B cell (primary cell): ENCODE results near the gene PRKAG2. TPM values are rescaled to one million over a fixed set of nuclear protein-coding genes. Genes with fewer than 3 reads are reported as not detected.

ENCODE experiments used
- ATAC-seq: fragments of 200-7000 bp; cut with Tn5 transposase; one replicate; pipeline ENCODE4 v1.10.0; 2021; ENCODE audit warnings: low read depth, mild to moderate bottlenecking, moderate number of reproducible peaks, moderate library complexity
- CTCF ChIA-PET: fragments of 350-600 bp; sonication (Branson Sonifier 250); formaldehyde crosslinking; loops from one replicate; lab custom pipeline; 2021; ENCODE audit warnings: antibody characterized with exemption, inconsistent platforms; lab: Charles Lee
- POLR2A ChIA-PET: fragments of 350-600 bp; sonication (Branson Sonifier 250); formaldehyde crosslinking; loops from one replicate; lab custom pipeline; 2021; ENCODE audit warnings: antibody characterized with exemption; lab: Charles Lee
- DNase-seq: peaks from one replicate; pipeline ENCODE4 v3.0.0; 2013
- H2AFZ ChIP-seq: 2 replicates; pipeline ENCODE4 v1.6.1; 2012; ENCODE audit warnings: mild to moderate bottlenecking, low read depth, low read length; ENCODE audit not compliant: insufficient read depth, poor library complexity, severe bottlenecking
- H3K27ac ChIP-seq, 2 donors: 1 replicate in 1 of 2; 2 replicates in 1 of 2; pipeline ENCODE4 v1.5.1; 2012 to 2013; ENCODE audit warnings: low read length in 2 of 2, mild to moderate bottlenecking in 2 of 2, moderate library complexity in 1 of 2
- H3K27me3 ChIP-seq, 4 experiments: fragments of 200-600 bp in 1 of 4; sonication (generic) in 1 of 4; replicated peaks in 1 of 4; 1 replicate in 2 of 4; 2 replicates in 2 of 4; pipeline versions ENCODE4 v1.6.1 to v1.7.0; 2013 to 2016; ENCODE audit warnings: low read length in 3 of 4, mild to moderate bottlenecking in 2 of 4, mixed read lengths in 1 of 4, moderate library complexity in 1 of 4; ENCODE audit not compliant: insufficient read depth in 4 of 4, control insufficient read depth in 3 of 4; ENCODE audit errors: control extremely low read depth in 1 of 4
- H3K36me3 ChIP-seq, 2 experiments: replicated peaks in 1 of 2; 1 replicate in 1 of 2; 2 replicates in 1 of 2; pipeline versions ENCODE4 v1.6.1 to v1.7.1; 2013; ENCODE audit warnings: low read length in 1 of 2; ENCODE audit not compliant: insufficient read depth in 2 of 2, control insufficient read depth in 1 of 2; ENCODE audit errors: control extremely low read depth in 1 of 2, extremely low read depth in 1 of 2
- H3K4me1 ChIP-seq, 2 donors: fragments of 200-600 bp in 1 of 2; sonication (generic) in 1 of 2; 1 replicate in 1 of 2; 2 replicates in 1 of 2; pipeline versions ENCODE4 v1.5.1 to v1.6.1; 2013 to 2017; ENCODE audit warnings: low read length in 2 of 2; ENCODE audit not compliant: control insufficient read depth in 2 of 2, insufficient read depth in 2 of 2
- H3K4me2 ChIP-seq: replicated peaks from 2 replicates; pipeline ENCODE3; 2012; ENCODE audit warnings: mild to moderate bottlenecking, low read depth, low read length; ENCODE audit not compliant: poor library complexity, severe bottlenecking
- H3K4me3 ChIP-seq, 5 experiments: fragments of 200-600 bp in 1 of 5; sonication (generic) in 1 of 5; 1 replicate in 3 of 5; 2 replicates in 2 of 5; pipeline versions ENCODE4 v1.5.1 to v1.7.0; 2011 to 2016; ENCODE audit warnings: low read length in 4 of 5, mild to moderate bottlenecking in 4 of 5, low read depth in 2 of 5, control low read depth in 1 of 5, moderate library complexity in 1 of 5; ENCODE audit not compliant: insufficient read depth in 1 of 5; ENCODE audit errors: control extremely low read depth in 1 of 5, extremely low read depth in 1 of 5
- H3K79me2 ChIP-seq: fragments of 200-600 bp; sonication (generic); one replicate; pipeline ENCODE4 v1.6.0; 2016; ENCODE audit warnings: low read length; ENCODE audit not compliant: control insufficient read depth, insufficient read depth
- H3K9ac ChIP-seq: fragments of 200-600 bp; sonication (generic); 2 replicates; pipeline ENCODE4 v1.6.1; 2017; ENCODE audit warnings: mild to moderate bottlenecking, low read length, moderate library complexity
- H3K9me3 ChIP-seq, 3 donors: one replicate each; pipeline versions ENCODE4 v1.6.1 to v1.7.1; 2013; ENCODE audit warnings: low read length in 2 of 3; ENCODE audit not compliant: control insufficient read depth in 2 of 3, insufficient read depth in 1 of 3; ENCODE audit errors: control extremely low read depth in 1 of 3
- H4K20me1 ChIP-seq: 2 replicates; pipeline ENCODE4 v1.6.0; 2012; ENCODE audit warnings: mild to moderate bottlenecking, low read length; ENCODE audit not compliant: insufficient read depth, control insufficient read depth, poor library complexity, severe bottlenecking
- H3K27ac Mint-ChIP-seq: one replicate; pipeline ENCODE4 v1.8.0; 2021; ENCODE audit warnings: mixed read lengths
- H3K27me3 Mint-ChIP-seq: one replicate; pipeline ENCODE4 v1.8.0; 2021; ENCODE audit warnings: mixed read lengths
- H3K4me1 Mint-ChIP-seq: one replicate; pipeline ENCODE4 v1.8.0; 2021; ENCODE audit warnings: mixed read lengths
- H3K4me3 Mint-ChIP-seq: one replicate; pipeline ENCODE4 v1.8.0; 2021; ENCODE audit warnings: mixed read lengths
- H3K9me3 Mint-ChIP-seq: one replicate; pipeline ENCODE4 v1.8.0; 2022; ENCODE audit warnings: mixed read lengths; ENCODE audit not compliant: insufficient read depth
- EZH2 ChIP-seq: IDR thresholded peaks from 2 replicates; pipeline ENCODE4 v1.6.1; 2012; ENCODE audit warnings: borderline replicate concordance, low read depth, mild to moderate bottlenecking, moderate library complexity, low read length; ENCODE audit not compliant: insufficient read depth, poor library complexity, severe bottlenecking
- WGBS: methylation state at CpG from one replicate; pipeline ENCODE4 v1.1.5; 2013; ENCODE audit warnings: missing lambda C conversion rate; ENCODE audit not compliant: insufficient coverage; 5-methylcytosine and 5-hydroxymethylcytosine counted together
- intact Hi-C: fragments of 100-400 bp; cut with micrococcal nuclease; formaldehyde crosslinking; loops from one replicate; pipeline ENCODE4 v1.10.0; 2022
- polyA plus RNA-seq: library from polyadenylated mRNA; depleted of rRNA; stranded (reverse); fragments of >200 nt; gene quantifications from 2 replicates; pipeline ENCODE4 v1.2.3, GENCODE V29; 2012
- total RNA-seq, 2 donors: library from RNA; stranded (reverse); fragments of 120-200 nt in 1 of 2; gene quantifications; 1 replicate in 1 of 2; 2 replicates in 1 of 2; pipeline versions ENCODE4 v1.2.3 to v1.2.4, GENCODE V29; 2013 to 2022
- TF ChIP-seq, protein P1 (sequence below): fragments of 200-600 bp; IDR thresholded peaks from one replicate; pipeline ENCODE4 v1.8.0; 2022; ENCODE audit warnings: antibody characterized with exemption, mild to moderate bottlenecking

The PRKAG2 gene
- total and polyA plus RNA-seq, 2 donors (not counting 1 experiment from before 2014, with no cell fraction given) = 22.1 to 56.3 TPM

DNA sequence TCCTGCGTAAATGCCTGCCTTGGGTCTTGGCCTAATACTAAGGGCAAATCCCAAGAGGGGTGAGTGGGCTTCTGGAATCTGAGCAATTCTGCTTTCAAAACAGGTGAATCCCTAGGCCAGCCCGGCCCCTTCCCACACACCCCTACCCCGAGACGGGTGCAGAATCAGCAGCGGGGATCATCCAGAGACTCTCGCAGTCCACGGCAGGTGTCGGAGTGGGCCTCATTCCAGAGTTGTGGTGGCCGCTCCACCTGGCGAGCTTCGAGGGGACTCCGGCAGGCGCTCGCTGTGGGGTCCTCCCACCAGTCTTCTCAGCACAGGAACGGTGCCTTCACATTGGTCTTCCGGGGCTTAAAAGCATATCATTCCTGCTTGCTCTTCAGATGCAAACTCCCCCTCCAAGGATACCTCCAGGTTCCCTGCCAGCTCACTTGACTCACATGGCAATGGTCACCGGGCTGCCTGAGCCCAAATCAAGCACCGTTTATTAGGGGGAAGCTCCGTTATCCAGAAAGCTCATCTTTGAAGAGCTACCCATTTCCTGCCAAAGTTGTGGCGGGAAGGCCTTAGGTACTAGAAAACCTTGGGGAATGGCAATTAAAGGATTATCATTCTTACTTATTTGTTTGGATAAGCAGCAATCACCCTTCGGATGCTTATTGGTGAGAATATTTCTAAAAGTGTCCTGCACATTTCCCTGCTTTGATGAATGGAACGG lies 67.6 kb downstream of the PRKAG2 start:
- TF ChIP-seq EZH2 = no peak
- TF ChIP-seq, protein P1, sequence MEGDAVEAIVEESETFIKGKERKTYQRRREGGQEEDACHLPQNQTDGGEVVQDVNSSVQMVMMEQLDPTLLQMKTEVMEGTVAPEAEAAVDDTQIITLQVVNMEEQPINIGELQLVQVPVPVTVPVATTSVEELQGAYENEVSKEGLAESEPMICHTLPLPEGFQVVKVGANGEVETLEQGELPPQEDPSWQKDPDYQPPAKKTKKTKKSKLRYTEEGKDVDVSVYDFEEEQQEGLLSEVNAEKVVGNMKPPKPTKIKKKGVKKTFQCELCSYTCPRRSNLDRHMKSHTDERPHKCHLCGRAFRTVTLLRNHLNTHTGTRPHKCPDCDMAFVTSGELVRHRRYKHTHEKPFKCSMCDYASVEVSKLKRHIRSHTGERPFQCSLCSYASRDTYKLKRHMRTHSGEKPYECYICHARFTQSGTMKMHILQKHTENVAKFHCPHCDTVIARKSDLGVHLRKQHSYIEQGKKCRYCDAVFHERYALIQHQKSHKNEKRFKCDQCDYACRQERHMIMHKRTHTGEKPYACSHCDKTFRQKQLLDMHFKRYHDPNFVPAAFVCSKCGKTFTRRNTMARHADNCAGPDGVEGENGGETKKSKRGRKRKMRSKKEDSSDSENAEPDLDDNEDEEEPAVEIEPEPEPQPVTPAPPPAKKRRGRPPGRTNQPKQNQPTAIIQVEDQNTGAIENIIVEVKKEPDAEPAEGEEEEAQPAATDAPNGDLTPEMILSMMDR = no peak
- no peaks in the 10 kb centered on the region for H3K36me3 ChIP-seq
- DNase-seq (no peak), ATAC-seq (no peak)
- H3K4me1 ChIP-seq = no peaks in the 10 kb centered on the region
- H3K9me3 ChIP-seq = no peaks in the 10 kb centered on the region
- Mint-ChIP-seq H3K4me1 (peaks cover 18% of the 10 kb centered on the region), H3K4me3 (no peak overlapping the region), H3K27me3 (no peaks in the 10 kb centered on the region), H3K9me3 (no peaks in the 10 kb centered on the region), H3K27ac (no peak overlapping the region)
- H3K27ac ChIP-seq = no peak overlapping the region
- H3K27me3 ChIP-seq = no peaks in the 10 kb centered on the region
- intact Hi-C loops = no loop called here
- WGBS = 99% methylated on average over 20 of the region's 22 CpGs
- H3K4me3 ChIP-seq = no peak overlapping the region
- H3K79me2 ChIP-seq = peaks cover 13% of the 10 kb centered on the region
- no peak overlapping the region for H3K4me2 ChIP-seq
- no peak overlapping the region for H2AFZ ChIP-seq
- CTCF ChIA-PET = interaction anchor here (1.1 kb wide), 1 partner anchor 26 kb away, joined by 3 read pairs; no protein-coding TSS in a partner anchor
- H3K9ac ChIP-seq = no peak overlapping the region
- H4K20me1 ChIP-seq = peaks cover 59% of the 10 kb centered on the region
- POLR2A ChIA-PET = no interaction called here

DNA sequence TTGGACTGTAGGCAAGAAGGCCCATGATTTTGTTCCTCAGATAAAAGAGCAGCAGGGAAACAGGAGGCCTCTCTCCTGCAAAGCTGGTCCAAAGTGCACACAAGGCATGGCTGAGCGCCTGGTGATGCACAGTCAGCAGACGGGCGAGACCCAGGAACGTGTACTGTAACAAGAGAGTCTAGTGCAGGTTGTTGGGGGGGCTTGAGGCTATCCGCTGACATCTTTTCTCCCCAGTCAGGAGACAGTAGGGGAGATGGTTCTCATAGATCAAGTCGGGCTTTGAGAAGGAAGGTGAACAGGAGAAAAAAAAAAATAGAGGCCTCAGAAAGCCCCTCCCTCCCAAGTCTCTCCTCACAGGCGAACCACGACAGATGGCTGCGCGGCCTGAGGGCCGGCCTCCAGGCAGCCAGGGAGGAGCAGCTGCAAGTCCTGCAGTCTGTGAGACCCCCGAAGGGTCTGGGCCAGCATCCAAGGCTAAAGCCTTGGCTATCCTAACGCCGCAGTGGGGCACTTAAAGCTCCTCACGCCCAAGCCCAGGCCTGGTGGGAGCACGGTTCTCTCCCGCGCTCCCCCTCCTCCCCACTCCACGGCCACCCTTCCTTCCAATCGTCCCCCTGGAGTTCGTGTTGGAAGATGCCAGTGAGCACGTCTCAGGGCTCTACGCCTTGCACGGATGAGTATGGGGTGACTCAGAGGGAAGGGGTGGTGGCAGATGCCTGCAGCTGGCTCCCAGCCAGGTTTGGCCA lies 68.3 kb downstream of the PRKAG2 start:
- Histone ChIP-seq H3K4me3 (no peak overlapping the region), H3K27ac (no peak overlapping the region), H3K27me3 (no peaks in the 10 kb centered on the region), H3K4me2 (no peak overlapping the region), H2AFZ (no peak overlapping the region), H4K20me1 (peaks cover 52% of the 10 kb centered on the region), H3K4me1 (no peaks in the 10 kb centered on the region), H3K36me3 (no peaks in the 10 kb centered on the region), H3K9ac (no peak overlapping the region), H3K9me3 (no peaks in the 10 kb centered on the region), H3K79me2 (peaks cover 8% of the 10 kb centered on the region)
- 96% methylated on average over 16 of the region's 24 CpGs for WGBS
- DNase-seq (no peak), ATAC-seq (no peak)
- Mint-ChIP-seq H3K4me3 (no peak overlapping the region), H3K27ac (no peak overlapping the region), H3K27me3 (no peaks in the 10 kb centered on the region), H3K9me3 (no peaks in the 10 kb centered on the region), H3K4me1 (peaks cover 19% of the 10 kb centered on the region)
- TF ChIP-seq EZH2 = no peak
- TF ChIP-seq, protein P1 = no peak
- CTCF ChIA-PET = interaction anchor here (1.1 kb wide), 1 partner anchor 25 kb away, joined by 3 read pairs; no protein-coding TSS in a partner anchor
- intact Hi-C loops = no loop called here
- POLR2A ChIA-PET = no interaction called here
